ENCODE measurements around the gene SLC16A8. TPM values are rescaled to one million over a fixed set of nuclear protein-coding genes. Genes with fewer than 3 reads are reported as not detected.
A peak's percentile ranks its signal among the peaks of the same experiment; 100 is the strongest.

The SLC16A8 gene
- total RNA-seq, 1 experiment from 2014 or later = 1.1 TPM

- no peak overlapping the region for H3K4ac ChIP-seq (ENCODE audit: low read depth, low read length)
- no peaks in the 10 kb centered on the region for H3K79me2 ChIP-seq (ENCODE audit: insufficient read depth, low read length)
- TF ChIP-seq CTCF (conservative IDR thresholded peaks at IDR 0.05) = no peak
- H3K36me3 Mint-ChIP-seq (ENCODE audit: insufficient read depth in 1 of 3, low read depth in 3 of 3) = peaks cover 0 to 17% (median 6%) of the 10 kb centered on the region in 3 experiments; a peak in 4 of 7 replicates
- no peak overlapping the region for H3K56ac ChIP-seq (ENCODE audit: insufficient read length, low read depth, low read length)
- no peaks in the 10 kb centered on the region for H3K23me2 ChIP-seq (ENCODE audit: insufficient read length, low read depth, low read length, poor library complexity, severe bottlenecking)
- H3K23ac ChIP-seq (ENCODE audit: insufficient read length, low read depth, low read length) = no peak overlapping the region
- H3K4me3 Mint-ChIP-seq = no peak overlapping the region
- H4K91ac ChIP-seq (ENCODE audit: insufficient read length, low read depth, low read length) = no peak overlapping the region
- H2BK20ac ChIP-seq (ENCODE audit: low read depth, low read length, poor library complexity, severe bottlenecking) = no peak overlapping the region
- no peak overlapping the region for H3K4me2 ChIP-seq (ENCODE audit: insufficient read depth, insufficient read length, low read length)
- H3K4me1 ChIP-seq (ENCODE audit: insufficient read depth, low read length) = no peaks in the 10 kb centered on the region
- no peak overlapping the region for H2AFZ ChIP-seq (ENCODE audit: low read length)
- H3T11ph ChIP-seq (ENCODE audit: low read length) = no peak overlapping the region
- DNase-seq = no peak
- H4K5ac ChIP-seq (ENCODE audit: insufficient read length, low read depth, low read length) = no peak overlapping the region
- no peaks in the 10 kb centered on the region for H3K27me3 ChIP-seq (ENCODE audit: insufficient read depth, low read length)
- no peak overlapping the region for H2BK15ac ChIP-seq (ENCODE audit: low read depth, low read length)
- H3K9me3 Mint-ChIP-seq = no peaks in the 10 kb centered on the region
- no peak overlapping the region for H2BK120ac ChIP-seq (ENCODE audit: low read depth, low read length, poor library complexity, severe bottlenecking)
- H3K14ac ChIP-seq (ENCODE audit: insufficient read depth, low read length) = no peak overlapping the region; the same call in 1 of the 2 replicates
- H2AK5ac ChIP-seq (ENCODE audit: insufficient read length, low read length) = no peak overlapping the region
- H3K9me3 ChIP-seq (ENCODE audit: control insufficient read depth, low read depth, low read length) = no peaks in the 10 kb centered on the region
- H4K8ac ChIP-seq (replicated peaks; ENCODE audit: insufficient read length, low read depth, low read length) = no peak overlapping the region
- H3K9ac ChIP-seq (ENCODE audit: extremely low read depth, insufficient read length, low read length) = no peak overlapping the region
- H3K79me1 ChIP-seq (ENCODE audit: insufficient read depth, low read depth, low read length, poor library complexity, severe bottlenecking) = no peaks in the 10 kb centered on the region
- no peak overlapping the region for H2BK12ac ChIP-seq (ENCODE audit: insufficient read length, low read depth, low read length)
- H3K4me1 Mint-ChIP-seq = peaks cover 4% of the 10 kb centered on the region in 2 experiments
- H3K27ac ChIP-seq (ENCODE audit: insufficient read length, low read depth, low read length) = no peak overlapping the region
- no peaks in the 10 kb centered on the region for H4K20me1 ChIP-seq (ENCODE audit: control insufficient read depth, insufficient read depth, insufficient read length)
- no peaks in the 10 kb centered on the region for H3K27me3 Mint-ChIP-seq (ENCODE audit: low read depth)
- no peak overlapping the region for H3K18ac ChIP-seq (ENCODE audit: insufficient read length, low read depth, low read length)
- no peak overlapping the region for H2BK5ac ChIP-seq (ENCODE audit: insufficient read length, low read length)
- WGBS (ENCODE audit: extremely low coverage, insufficient read length, low lambda C conversion rate) = no CpG with 5 or more reads among the region's 10 CpGs
- peak overlapping the region in 1 of 3 experiments; percentile 72; a peak in 1 of 7 replicates for H3K27ac Mint-ChIP-seq
These were observed 45.0 kb upstream of the SLC16A8 start for GRCh38 chr22:38129021-38129420.
